GM19023 (cell line): ENCODE measurements around the gene USP8.

ENCODE experiments used
- ATAC-seq: cut with Tn5 transposase; IDR thresholded peaks from one replicate; pipeline ENCODE4 v1.9.1; 2021; ENCODE audit warnings: mild to moderate bottlenecking, moderate library complexity; ENCODE audit not compliant: unreplicated experiment

The USP8 gene

DNA sequence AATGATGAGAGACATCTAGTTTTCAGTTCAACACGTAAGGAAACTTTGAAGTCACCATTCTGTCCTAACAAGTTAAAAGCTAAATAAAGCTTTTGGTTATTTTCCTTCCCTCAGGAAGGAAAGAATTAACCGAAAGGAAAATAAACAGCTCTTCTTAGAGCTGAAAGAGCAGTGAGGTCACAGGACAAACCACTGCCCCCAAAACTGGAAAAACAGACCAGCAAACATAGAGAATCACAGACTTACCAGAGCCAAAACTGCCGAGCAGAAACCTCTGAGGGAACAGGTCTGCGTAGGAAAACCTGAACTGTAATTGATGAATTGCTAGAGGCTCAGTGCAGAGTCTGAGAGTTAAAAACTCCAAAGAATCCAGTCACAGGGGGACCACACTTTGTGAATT is 107.6 kb downstream of the USP8 start:
- ATAC-seq: no peak

DNA sequence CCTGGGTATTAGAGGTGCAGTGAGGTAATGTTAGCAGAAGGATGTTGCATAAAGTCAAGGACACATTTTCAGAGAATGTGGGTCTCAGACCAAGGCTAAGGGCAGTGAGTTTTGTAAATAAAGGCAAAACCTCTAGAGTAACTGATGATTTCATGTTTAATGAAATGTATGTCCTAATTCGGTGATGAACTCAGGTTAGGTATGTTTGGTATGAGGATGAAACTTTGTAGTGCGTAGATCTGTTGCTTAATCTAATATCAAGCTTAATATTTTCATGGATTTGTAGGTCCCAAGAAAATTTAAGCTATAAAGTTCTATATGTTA is 118.6 kb downstream of the USP8 start:
- ATAC-seq: no peak

DNA sequence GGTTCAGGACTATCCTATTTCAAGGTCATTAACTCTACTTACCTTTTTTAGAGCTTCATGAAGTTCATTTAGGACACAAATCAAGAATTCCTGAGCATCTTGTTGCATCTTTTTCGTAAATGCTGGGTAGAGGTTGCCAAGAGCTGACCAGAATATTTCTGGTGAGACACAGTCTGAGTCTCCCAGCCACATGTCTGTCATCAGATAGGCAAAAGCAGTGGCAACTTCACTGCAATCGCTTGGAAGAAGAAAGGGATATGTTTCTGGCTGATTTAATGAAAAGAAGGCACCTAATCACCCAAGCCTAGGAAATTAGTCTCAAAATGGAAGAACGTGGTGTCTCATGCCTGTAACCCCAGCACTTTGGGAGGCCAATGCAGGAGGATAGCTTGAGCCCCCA is 119.4 kb downstream of the USP8 start:
- ATAC-seq: no peak

DNA sequence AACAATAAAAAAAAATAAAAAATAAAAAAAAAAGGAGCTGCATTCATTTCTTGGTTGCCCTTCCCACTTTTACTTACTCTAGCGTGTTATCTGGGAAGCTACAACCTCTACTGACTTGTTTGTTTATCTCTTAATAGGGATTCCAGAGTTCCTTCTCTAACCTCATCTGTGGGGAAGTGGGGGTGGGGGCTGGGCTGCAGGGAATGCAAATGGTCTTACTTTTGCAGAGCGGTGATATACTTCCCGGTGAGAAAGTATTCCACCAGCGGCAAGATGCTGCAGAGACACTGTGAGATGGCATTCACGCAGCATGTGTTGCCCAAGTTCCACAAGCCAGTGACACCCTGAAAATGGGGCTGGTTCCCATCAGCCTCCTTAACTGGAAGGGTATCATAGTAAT is 120.2 kb downstream of the USP8 start:
- no peak for ATAC-seq

DNA sequence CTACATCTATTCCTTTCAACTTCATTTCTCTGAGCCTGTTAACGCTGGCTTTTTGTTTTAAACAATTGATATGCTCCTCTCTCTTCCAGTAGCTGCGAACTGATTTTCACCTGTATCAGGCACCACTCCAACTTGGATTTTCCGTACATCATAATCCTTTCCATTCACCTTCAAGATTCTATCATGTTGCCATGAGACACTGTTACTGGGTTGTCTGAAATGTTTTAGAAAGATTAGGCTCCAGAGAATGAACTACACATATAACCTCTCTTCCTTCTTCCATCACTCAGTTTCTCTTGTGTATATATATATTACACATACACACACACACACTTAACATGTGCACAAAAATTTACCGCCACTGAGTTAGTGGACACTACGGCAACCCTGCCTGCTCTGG is 122.4 kb downstream of the USP8 start, which contains the start of gene USP50:
USP50 (minus strand) TSS at position 101 of the 400 bp plus-strand sequence. CDS start 141 bp downstream, outside the sequence.
- ATAC-seq: no peak

DNA sequence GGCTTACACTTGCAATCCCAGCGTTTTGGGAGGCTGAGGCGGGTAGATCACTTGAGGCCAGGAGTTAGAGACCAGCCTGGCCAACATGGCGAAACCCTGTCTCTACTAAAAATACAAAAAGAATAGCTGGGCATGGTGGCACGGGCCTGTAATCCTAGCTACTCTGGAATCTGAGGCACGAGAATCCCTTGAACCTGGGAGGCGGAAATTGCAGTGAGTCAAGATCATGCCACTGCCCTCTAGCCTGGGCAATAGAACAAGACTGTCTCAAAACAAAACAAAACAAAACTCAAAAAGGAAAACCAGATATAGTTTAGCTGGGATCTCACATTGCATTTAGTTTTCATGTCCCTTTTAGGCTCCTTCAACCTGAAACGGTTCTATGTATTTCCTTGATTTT is 125.1 kb downstream of the USP8 start:
- ATAC-seq: no peak

DNA sequence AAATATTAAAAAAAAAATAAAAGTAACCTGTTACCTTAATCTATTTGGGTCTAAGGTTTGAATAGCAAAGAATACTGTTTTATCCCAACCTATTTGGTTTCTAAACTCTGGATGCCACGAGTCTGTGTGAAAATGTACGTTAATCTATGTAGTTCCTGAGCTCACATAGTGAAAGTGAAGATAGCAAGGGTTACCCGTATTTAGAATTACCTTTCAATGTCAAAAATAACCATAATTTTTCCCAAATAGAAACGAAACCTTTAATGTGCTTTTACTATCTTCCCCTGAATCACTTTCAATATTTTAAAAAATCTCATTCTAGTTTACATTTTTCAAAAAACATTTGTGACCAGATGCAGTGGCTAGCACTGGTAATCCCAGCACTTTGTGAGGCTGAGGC is 128.0 kb downstream of the USP8 start:
- no peak for ATAC-seq

DNA sequence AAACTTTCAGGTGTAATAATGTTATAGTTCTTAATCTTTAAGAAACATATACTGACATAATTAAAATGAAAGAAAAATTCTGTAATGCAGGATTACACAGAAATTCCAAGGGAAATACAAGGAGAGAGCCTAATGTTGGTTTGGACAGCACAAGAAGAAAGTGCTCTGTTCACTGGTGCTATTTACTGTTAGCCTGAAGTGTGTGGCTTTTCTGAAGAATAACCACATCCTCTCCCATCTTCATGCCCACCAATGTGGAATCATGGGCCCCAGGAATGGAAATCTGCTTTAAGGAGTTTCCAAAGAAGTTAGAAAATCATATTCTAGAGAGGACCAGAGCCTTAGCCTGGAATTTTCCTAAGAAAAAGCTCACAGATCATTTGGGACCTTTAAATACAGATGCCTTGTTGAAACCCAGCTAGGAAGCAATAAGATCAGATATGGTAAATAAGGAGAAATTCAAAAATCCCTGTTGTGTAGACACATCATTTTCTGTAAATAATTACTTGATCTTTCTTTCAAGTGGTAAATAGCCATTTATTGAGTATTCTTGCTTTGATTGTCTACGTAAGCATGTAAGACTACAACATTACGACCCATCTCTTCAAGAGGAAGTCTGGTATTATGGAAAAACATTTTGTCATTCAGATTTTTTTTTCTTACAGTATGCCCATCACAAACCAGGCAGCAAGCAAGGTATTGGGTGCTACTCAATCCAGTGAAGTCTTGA is 132.6 kb downstream of the USP8 start:
- ATAC-seq: no peak

DNA sequence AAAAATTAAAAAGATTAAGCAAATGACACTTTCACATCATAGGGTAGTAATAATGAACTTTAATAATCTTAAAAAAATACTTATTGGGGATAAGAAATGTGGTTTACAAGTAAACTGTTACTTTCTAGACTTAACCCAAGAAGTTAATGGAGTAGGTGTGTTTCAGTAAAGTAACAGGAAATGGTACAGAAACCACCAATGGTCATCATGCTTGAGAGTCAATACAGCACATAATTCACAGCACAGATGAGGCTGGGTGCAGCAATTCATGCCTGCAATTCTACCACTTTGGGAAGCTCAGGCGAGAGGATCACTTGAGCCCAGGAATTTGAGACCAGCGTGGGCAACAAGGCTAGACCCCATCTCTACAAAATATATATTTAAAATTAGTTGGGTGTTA is 133.8 kb downstream of the USP8 start:
- no peak for ATAC-seq

DNA sequence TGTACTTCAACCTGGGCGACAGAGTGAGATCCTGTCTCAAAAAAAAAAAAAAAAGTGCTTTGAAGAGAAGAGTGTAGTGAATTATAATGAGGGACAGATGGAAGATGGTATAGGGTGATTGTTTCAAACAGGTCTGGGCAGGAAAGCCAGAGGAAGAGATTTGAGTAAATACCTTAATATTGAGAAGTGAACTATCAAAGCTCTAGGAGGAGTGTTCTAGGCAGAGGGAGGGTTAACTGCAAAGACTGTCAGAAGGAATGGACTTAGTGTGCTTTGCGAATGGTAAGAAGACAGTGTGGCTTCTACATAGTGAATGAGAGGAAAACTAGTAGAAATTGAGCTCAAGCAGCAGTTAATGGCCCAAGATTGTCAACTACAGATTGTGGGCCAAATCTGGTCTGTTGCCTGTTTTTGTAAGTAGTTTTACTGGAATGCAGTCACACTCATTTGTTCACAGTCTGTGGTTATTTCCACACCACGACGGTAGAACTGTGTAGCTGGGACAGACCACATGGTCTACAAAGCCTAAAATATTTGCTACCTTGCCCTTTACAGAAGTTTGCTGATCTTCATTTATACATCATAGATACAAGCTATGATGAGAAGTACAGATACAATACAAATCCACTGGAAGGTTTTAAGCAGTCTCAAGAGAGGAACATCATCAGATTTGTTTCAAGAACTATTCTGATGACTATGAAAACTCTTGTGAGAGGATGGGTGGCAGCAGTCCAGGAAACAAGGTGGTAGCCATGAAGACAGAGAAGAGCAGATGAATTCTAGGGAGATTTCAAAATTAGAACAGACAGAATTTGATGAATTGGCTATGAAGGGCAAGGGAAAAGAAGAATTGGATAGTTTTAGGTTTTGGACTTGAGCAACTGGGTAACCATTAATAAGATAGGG is 138.8 kb downstream of the USP8 start:
- no peak for ATAC-seq

DNA sequence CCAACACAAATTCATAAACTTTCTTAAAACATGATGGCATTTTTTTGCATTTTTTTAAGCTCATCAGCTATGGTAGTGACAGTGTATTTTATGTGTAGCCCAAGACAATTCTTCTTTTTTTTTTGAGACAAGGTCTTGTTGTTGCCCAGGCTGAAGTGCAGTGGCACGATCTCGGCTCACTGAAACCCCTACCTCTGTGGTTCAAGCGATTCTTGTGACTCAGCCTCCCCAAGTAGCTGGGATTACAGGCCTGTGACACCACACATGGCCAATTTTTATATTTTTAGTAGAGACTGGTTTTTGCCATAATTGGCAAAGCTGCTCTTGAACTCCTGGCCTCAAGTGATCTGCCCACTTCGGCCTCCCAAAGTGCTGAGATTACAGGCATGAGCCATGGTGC is 139.6 kb downstream of the USP8 start:
- no peak for ATAC-seq
